ENCODE measurements around the gene SH3TC1.

- TF ChIP-seq CTCF (IDR thresholded peaks at IDR 0.05) (no peak), POLR2A (IDR thresholded peaks at IDR 0.05) (no peak)
Observed at GRCh38 chr4:8181119-8181518, 18.0 kb upstream of the SH3TC1 start.

All from adrenal gland (tissue), 5 donors.